GM10248 (cell line): ENCODE results near the gene RGS2.

Experiments used
- CTCF ChIA-PET: fragments of 300-600 bp; sonication (Branson Sonifier 250); formaldehyde crosslinking; extraction: SDS; loops from one replicate; lab custom pipeline; 2021; ENCODE audit warnings: antibody characterized with exemption; lab: Yijun Ruan, JAX
- POLR2A ChIA-PET: fragments of 350-650 bp; sonication (Branson Sonifier 250); formaldehyde crosslinking; extraction: SDS; loops from one replicate; lab custom pipeline; 2020; ENCODE audit warnings: antibody characterized with exemption; lab: Yijun Ruan, JAX
- DNase-seq: peaks from one replicate; pipeline ENCODE4 v3.0.0; 2012; ENCODE audit errors: extremely low spot score
- CTCF ChIP-seq: IDR thresholded peaks from 2 replicates; pipeline ENCODE4 v1.5.1; 2012; ENCODE audit warnings: mild to moderate bottlenecking, low read depth; ENCODE audit errors: extremely low read depth, missing control alignments, control extremely low read depth

The RGS2 gene

GRCh38 chr1:192776206-192776605 lies 32.6 kb upstream of the RGS2 start:
- POLR2A ChIA-PET = no interaction called here
- TF ChIP-seq CTCF = no peak
- no peak for DNase-seq
- CTCF ChIA-PET = no interaction called here

- no peak for DNase-seq
- no peak for TF ChIP-seq CTCF
- POLR2A ChIA-PET = no interaction called here
- CTCF ChIA-PET = interaction anchor here (1.6 kb wide), 1 partner anchor 23 kb away, joined by 3 read pairs; no protein-coding TSS in a partner anchor
These were observed 31.8 kb upstream of the RGS2 start for GRCh38 chr1:192776998-192777397.

- DNase-seq = no peak
- TF ChIP-seq CTCF = no peak
- ChIA-PET POLR2A (no interaction called here), CTCF (interaction anchor here (1.8 kb wide), 1 partner anchor 10 kb away, joined by 4 read pairs; no protein-coding TSS in a partner anchor)
These were observed 25.0 kb upstream of the RGS2 start for GRCh38 chr1:192783791-192784190.

GRCh38 chr1:192784397-192784796 lies 24.4 kb upstream of the RGS2 start:
- DNase-seq = no peak
- ChIA-PET CTCF (interaction anchor here (1.8 kb wide), 1 partner anchor 11 kb away, joined by 4 read pairs; no protein-coding TSS in a partner anchor), POLR2A (no interaction called here)
- no peak for TF ChIP-seq CTCF

- CTCF ChIA-PET = interaction anchor here (0.7 to 1.5 kb wide), 2 partner anchors 10 to 21 kb away, joined by 3 to 4 read pairs; no protein-coding TSS in a partner anchor
- POLR2A ChIA-PET = no interaction called here
- no peak for TF ChIP-seq CTCF
- no peak for DNase-seq
These were observed 22.3 kb upstream of the RGS2 start for GRCh38 chr1:192786576-192786975.

GRCh38 chr1:192787914-192788585 lies 20.8 kb upstream of the RGS2 start:
- POLR2A ChIA-PET = no interaction called here
- CTCF ChIA-PET = interaction anchor here (2.5 kb wide), 1 partner anchor 18 kb away, joined by 17 read pairs; no protein-coding TSS in a partner anchor
- TF ChIP-seq CTCF = no peak
- DNase-seq = no peak
